Left lung (tissue), 10 donors: ENCODE measurements around the gene PXMP2. TPM values are rescaled to one million over a fixed set of nuclear protein-coding genes. Genes with fewer than 3 reads are reported as not detected.

Experiments used
- ATAC-seq: fragments of 200-7000 bp; cut with Tn5 transposase; one replicate; pipeline ENCODE4 v1.9.1; 2020; ENCODE audit warnings: moderate library complexity
- DNase-seq, 4 donors: peaks; one replicate each; pipeline ENCODE4 v3.0.0-alpha.2; 2013 to 2020
- H3K27ac ChIP-seq, 2 donors: fragments of 200-600 bp; sonication (generic) in 1 of 2; one replicate each; pipeline versions ENCODE4 v1.5.0 to v1.8.0; 2020 to 2021
- H3K27me3 ChIP-seq, 2 donors: fragments of 200-600 bp; sonication (generic) in 1 of 2; one replicate each; pipeline versions ENCODE4 v1.5.0 to v1.8.0; 2020 to 2021
- H3K36me3 ChIP-seq, 2 donors: fragments of 200-600 bp; sonication (generic) in 1 of 2; one replicate each; pipeline versions ENCODE4 v1.5.0 to v1.8.0; 2020 to 2021
- H3K4me1 ChIP-seq, 2 donors: fragments of 200-600 bp; one replicate each; pipeline ENCODE4 v1.8.0; 2021
- H3K4me3 ChIP-seq, 2 donors: fragments of 200-600 bp; sonication (generic) in 1 of 2; one replicate each; pipeline versions ENCODE4 v1.5.0 to v1.8.0; 2020 to 2021; ENCODE audit warnings: mild to moderate bottlenecking in 1 of 2
- H3K9me3 ChIP-seq, 2 donors: fragments of 200-600 bp; sonication (generic) in 1 of 2; one replicate each; pipeline versions ENCODE4 v1.5.0 to v1.8.0; 2020 to 2021
- CTCF ChIP-seq, 2 donors: fragments of 200-600 bp; sonication (generic) in 1 of 2; IDR thresholded peaks; one replicate each; pipeline versions ENCODE4 v1.5.0 to v1.8.0; 2021; ENCODE audit warnings: antibody characterized with exemption in 2 of 2
- intact Hi-C, 2 donors: fragments of 100-400 bp; cut with DNase I; formaldehyde crosslinking; loops; one replicate each; pipeline versions ENCODE4 v1.11.2 to v1.14.2; 2022
- polyA plus RNA-seq, 6 donors: library from polyadenylated mRNA; unstranded; fragments of 120-200 nt; gene quantifications; one replicate each; pipeline ENCODE4 v1.2.1, GENCODE V29; 2013; ENCODE audit not compliant: insufficient read length in 6 of 6
- total RNA-seq, 2 donors: library from RNA; stranded (reverse); fragmentation: NEBNext Ultra II Directional; extraction: Animal tissue kit (Norgen Biotek cat#: 25700); gene quantifications; one replicate each; pipeline ENCODE4 v1.2.1, GENCODE V29; 2021
- donor health status: DM: no; HTN: yes; CAD: no.
- donor health status: DM: no; HTN: no; CAD: no.

The PXMP2 gene
- total and polyA plus RNA-seq, 8 donors = 16.6 to 57.1 (median 42.7) TPM

DNA sequence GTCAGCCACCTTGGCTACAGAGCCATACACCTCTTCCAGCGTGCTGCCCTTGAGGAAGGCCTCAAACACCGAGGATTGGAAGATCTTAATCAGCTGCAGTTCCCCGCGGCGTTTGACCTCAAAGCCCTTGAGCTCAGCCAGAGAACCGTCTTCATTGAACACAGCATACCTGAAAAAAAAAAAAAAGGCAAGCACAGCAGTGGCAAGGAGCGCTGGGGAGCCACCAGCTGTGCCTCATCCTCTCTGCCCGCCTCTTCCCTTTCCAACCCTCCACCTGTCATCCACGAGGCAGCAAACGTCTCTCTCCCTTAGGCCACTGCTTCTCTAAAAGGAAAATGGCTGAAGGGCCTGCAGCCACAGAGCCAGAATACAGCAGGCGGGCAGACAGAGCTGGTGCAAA lies 26.4 kb upstream of the PXMP2 start:
- no peak for ATAC-seq
- no peak for DNase-seq
- peaks cover 0 to 97% of the 10 kb centered on the region in 2 donors for H3K36me3 ChIP-seq

DNA sequence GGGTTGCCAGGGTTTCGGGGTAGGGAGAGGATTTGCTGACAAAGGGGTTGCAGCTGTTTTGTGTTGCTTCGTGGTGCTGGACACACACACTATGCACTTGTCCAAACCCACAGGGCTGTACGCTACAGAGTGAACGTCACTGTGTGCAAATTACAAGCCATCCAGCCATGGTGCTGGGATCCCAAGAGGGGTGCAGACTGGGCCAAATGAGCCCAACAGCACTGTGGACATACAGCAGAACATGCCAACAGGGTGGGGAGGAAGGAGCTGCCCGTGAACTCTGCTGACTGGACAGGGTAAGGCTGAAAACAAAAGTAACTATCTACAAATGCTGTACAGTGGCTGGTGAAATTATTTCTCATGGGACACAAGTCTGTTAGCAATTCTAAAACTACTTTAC lies 25.4 kb upstream of the PXMP2 start:
- H3K27ac ChIP-seq = no peak overlapping the region
- H3K9me3 ChIP-seq = no peaks in the 10 kb centered on the region
- ATAC-seq (no peak), DNase-seq (no peak)
- intact Hi-C loops = no loop called here
- peaks cover 0 to 14% of the 10 kb centered on the region in 2 donors for H3K4me1 ChIP-seq
- H3K36me3 ChIP-seq = peaks cover 0 to 97% of the 10 kb centered on the region in 2 donors
- TF ChIP-seq CTCF (IDR thresholded peaks at IDR 0.05) = no peak
- no peak overlapping the region for H3K4me3 ChIP-seq
- H3K27me3 ChIP-seq = no peaks in the 10 kb centered on the region

More for the DNA sequence above, 26.4 kb upstream of the PXMP2 start:
- peaks cover 0 to 14% of the 10 kb centered on the region in 2 donors for H3K4me1 ChIP-seq
- no peaks in the 10 kb centered on the region for H3K9me3 ChIP-seq
- H3K4me3 ChIP-seq = no peak overlapping the region
- H3K27ac ChIP-seq = no peak overlapping the region
- intact Hi-C loops = no loop called here
- no peak for TF ChIP-seq CTCF (IDR thresholded peaks at IDR 0.05)
- no peaks in the 10 kb centered on the region for H3K27me3 ChIP-seq

GRCh38 chr12:132662901-132663755 lies 24.3 kb upstream of the PXMP2 start:
- no peak overlapping the region for H3K4me3 ChIP-seq
- peak overlapping the region in 1 of 2 donors; percentile 16 for H3K27ac ChIP-seq
- TF ChIP-seq CTCF (IDR thresholded peaks at IDR 0.05) = no peak
- H3K9me3 ChIP-seq = no peaks in the 10 kb centered on the region
- DNase-seq (no peak), ATAC-seq (no peak)
- H3K27me3 ChIP-seq = no peaks in the 10 kb centered on the region
- intact Hi-C loops = no loop called here
- peaks cover 0 to 14% of the 10 kb centered on the region in 2 donors for H3K4me1 ChIP-seq
- peaks cover 0 to 97% of the 10 kb centered on the region in 2 donors for H3K36me3 ChIP-seq

DNA sequence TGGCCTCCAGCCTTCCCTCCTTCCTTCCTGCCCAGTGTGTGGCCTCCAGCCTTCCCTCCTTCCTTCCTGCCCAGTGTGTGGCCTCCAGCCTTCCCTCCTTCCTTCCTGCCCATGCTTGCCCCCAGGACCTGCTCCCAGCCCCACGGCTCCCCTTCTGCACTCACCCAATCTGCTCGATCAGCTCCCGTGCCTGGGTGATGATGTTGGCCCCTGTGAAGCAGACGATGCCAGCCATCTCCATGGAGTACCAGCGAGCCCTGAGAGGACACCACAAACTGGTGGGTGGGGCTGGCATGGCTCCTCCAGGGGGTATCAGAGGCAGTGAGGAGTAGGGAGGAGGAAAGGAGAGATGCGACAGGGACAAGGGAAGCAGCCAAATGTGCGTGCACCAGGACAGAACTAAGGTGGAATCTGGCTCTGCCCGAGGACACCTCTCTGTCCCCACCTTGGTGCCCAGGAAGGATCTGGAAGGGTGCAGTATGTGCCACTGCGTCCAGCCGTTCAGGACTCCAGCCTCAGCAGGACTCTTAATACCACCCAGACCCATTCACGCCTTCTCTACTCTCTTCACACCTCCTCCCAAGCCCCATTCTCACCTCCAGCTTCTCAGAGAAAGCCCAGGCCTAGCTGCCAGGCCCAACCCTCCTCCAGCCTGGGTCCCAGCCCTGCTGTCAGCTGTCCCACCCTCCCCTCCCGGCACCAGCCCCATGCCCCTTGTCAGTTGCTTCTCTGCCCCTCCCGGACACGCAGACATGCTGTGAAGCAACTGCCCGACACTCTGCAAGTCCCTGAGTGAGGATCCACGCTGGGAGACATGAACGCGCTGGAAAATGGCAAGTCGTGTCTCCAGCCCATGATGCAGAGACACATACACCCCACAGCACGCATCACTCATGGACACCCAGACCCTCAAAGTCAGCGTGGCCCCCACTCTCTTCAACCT lies 22.9 kb upstream of the PXMP2 start:
- Histone ChIP-seq H3K27me3 (no peaks in the 10 kb centered on the region), H3K27ac (no peak overlapping the region), H3K36me3 (peaks cover 0 to 97% of the 10 kb centered on the region in 2 donors), H3K9me3 (no peaks in the 10 kb centered on the region), H3K4me1 (peaks cover 0 to 14% of the 10 kb centered on the region in 2 donors), H3K4me3 (no peak overlapping the region)
- ATAC-seq (no peak), DNase-seq (no peak)
- intact Hi-C loops = no loop called here
- TF ChIP-seq CTCF (IDR thresholded peaks at IDR 0.05) = no peak

DNA sequence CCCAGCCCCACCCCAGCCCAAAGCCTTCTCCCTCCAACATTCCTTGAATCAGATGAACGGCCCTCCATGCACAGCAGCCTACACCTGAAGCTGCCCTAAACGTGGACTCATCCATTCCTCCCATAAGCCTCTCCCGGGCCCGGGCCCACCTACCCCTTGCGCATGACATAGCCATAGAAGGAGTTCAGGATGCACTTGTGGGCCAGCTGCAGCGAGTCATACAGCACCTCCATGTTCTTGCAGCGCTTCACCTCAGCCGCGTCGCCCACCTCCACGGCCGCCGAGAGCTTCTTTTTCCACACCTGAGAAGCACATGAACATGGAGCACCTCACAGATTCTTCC lies 22.3 kb upstream of the PXMP2 start:
- Histone ChIP-seq H3K27me3 (no peaks in the 10 kb centered on the region), H3K36me3 (peaks cover 0 to 95% of the 10 kb centered on the region in 2 donors), H3K4me1 (peaks cover 0 to 14% of the 10 kb centered on the region in 2 donors), H3K9me3 (no peaks in the 10 kb centered on the region), H3K27ac (no peak overlapping the region), H3K4me3 (no peak overlapping the region)
- no peak for TF ChIP-seq CTCF (IDR thresholded peaks at IDR 0.05)
- no peak for ATAC-seq
- no peak for DNase-seq
- intact Hi-C loops = no loop called here
